ENCODE results near the gene HEATR3. TPM values are rescaled to one million over a fixed set of nuclear protein-coding genes. Genes with fewer than 3 reads are reported as not detected.

Gene HEATR3
- total RNA-seq, 1 donor from 2014 or later, result 10.4 TPM

GRCh38 chr16:50136399-50136798 is 70.6 kb downstream of the HEATR3 start:
- intact Hi-C loops (cut with DNase I), result no loop called here
- Histone ChIP-seq H3K4me3 (no peak overlapping the region), H3K27ac (no peak overlapping the region), H3K36me3 (no peaks in the 10 kb centered on the region), H3K27me3 (no peaks in the 10 kb centered on the region), H3K9me3 (no peaks in the 10 kb centered on the region), H3K4me1 (no peaks in the 10 kb centered on the region)
- no peak for TF ChIP-seq CTCF (IDR thresholded peaks at IDR 0.05)
- no peak for DNase-seq (ENCODE audit: low spot score in 2 of 2)

GRCh38 chr16:50137268-50137667 is 71.5 kb downstream of the HEATR3 start:
- intact Hi-C loops (cut with DNase I), result no loop called here
- DNase-seq (ENCODE audit: low spot score in 2 of 2), result no peak
- Histone ChIP-seq H3K4me1 (no peaks in the 10 kb centered on the region), H3K27me3 (no peaks in the 10 kb centered on the region), H3K4me3 (no peak overlapping the region), H3K27ac (no peak overlapping the region), H3K36me3 (no peaks in the 10 kb centered on the region), H3K9me3 (no peaks in the 10 kb centered on the region)
- no peak for TF ChIP-seq CTCF (IDR thresholded peaks at IDR 0.05)

DNA sequence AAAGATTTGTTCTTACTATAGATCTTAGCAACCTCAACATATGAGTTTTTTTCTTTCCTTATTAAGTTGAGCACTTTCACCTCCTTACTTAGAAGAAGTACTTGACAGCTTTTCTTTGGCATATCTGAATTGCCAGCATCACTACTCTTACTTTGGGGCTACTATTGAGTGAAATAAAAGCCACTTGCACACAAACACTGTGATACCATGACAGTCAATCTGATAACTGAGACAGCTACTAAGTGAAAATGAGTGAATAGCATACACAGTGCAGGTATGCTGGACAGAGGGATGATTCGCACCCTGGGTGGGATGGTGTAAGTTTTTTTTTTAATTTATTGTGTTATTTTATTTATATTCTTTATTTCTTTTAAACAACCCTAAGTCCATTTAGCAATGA is 73.8 kb downstream of the HEATR3 start:
- H3K36me3 ChIP-seq, result no peaks in the 10 kb centered on the region
- H3K4me3 ChIP-seq, result no peak overlapping the region
- no peak overlapping the region for H3K27ac ChIP-seq
- DNase-seq (ENCODE audit: low spot score in 2 of 2), result no peak
- H3K4me1 ChIP-seq, result no peaks in the 10 kb centered on the region
- no peaks in the 10 kb centered on the region for H3K27me3 ChIP-seq
- TF ChIP-seq CTCF (IDR thresholded peaks at IDR 0.05), result no peak
- intact Hi-C loops (cut with DNase I), result no loop called here
- no peaks in the 10 kb centered on the region for H3K9me3 ChIP-seq

DNA sequence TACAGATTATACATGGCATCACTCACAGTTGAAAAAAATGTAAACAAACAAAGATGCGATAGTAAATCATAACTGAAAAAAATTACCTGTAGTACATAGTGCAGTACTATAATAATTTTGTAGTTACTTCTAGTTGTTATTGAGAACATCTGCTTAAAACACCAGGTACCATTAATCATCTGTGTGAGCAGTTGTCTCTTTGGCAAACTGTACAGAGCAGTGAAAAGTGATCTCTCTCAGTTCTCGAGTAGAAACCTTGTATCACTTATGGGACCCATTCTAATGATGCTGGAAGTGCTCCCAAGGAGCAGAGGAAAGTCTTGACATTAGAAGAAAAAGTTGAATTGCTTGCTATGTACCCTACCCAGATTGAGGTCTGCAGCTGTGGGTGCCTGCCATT is 78.4 kb downstream of the HEATR3 start:
- DNase-seq (ENCODE audit: low spot score in 2 of 2), result no peak
- Histone ChIP-seq H3K4me1 (no peaks in the 10 kb centered on the region), H3K27ac (no peak overlapping the region), H3K9me3 (no peaks in the 10 kb centered on the region), H3K4me3 (no peak overlapping the region), H3K27me3 (no peaks in the 10 kb centered on the region), H3K36me3 (no peaks in the 10 kb centered on the region)
- intact Hi-C loops (cut with DNase I), result no loop called here
- TF ChIP-seq CTCF (IDR thresholded peaks at IDR 0.05), result no peak

GRCh38 chr16:50146479-50147435 is 81.0 kb downstream of the HEATR3 start:
- no peaks in the 10 kb centered on the region for H3K9me3 ChIP-seq
- H3K4me1 ChIP-seq, result no peaks in the 10 kb centered on the region
- no peak for TF ChIP-seq CTCF (IDR thresholded peaks at IDR 0.05)
- intact Hi-C loops (cut with DNase I), result no loop called here
- no peak for DNase-seq (ENCODE audit: low spot score in 2 of 2)
- H3K27ac ChIP-seq, result no peak overlapping the region
- H3K4me3 ChIP-seq, result no peak overlapping the region
- H3K27me3 ChIP-seq, result no peaks in the 10 kb centered on the region
- no peaks in the 10 kb centered on the region for H3K36me3 ChIP-seq

Data from ascending aorta (tissue), 2 donors.